ENCODE results near the gene TIMM29. TPM values are rescaled to one million over a fixed set of nuclear protein-coding genes. Genes with fewer than 3 reads are reported as not detected.

The TIMM29 gene
- total RNA-seq, 1 donor from 2014 or later, result 18.3 TPM

DNA sequence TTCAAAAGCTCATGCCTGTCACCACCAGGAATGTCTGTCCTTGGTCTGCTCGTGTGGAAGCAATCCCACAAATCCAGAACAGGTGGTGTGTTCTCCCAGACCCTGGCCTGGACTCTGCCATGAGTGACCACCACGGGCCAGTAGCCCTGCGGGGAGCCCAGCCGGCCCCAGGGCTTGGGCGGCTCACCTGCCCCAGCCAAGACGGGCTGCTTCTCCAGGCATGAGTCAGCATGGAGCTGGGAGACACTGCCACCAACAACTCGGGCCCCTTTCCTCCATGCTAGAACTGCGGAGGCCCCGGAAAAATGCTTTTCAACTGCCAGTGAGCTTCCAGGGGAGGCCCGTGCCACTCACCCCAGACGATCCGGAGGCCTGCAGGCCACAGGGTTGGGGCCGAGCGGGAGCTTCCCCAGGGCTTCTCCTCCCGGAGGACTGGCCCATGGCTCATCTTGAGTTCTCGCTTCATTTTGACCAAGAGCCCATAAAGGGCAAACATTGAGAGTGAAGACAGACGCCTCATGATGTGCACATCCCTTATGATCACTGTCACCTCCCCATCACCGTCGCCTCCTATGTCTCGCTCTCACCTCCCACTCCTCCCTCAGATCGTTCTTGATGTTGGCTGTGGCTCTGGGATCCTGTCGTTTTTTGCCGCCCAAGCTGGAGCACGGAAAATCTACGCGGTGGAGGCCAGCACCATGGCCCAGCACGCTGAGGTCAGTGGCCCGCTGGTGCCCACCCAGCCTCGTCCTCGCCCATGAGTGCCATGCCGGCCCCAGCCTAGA, 16.8 kb upstream of the TIMM29 start:
- TF ChIP-seq, protein P1, sequence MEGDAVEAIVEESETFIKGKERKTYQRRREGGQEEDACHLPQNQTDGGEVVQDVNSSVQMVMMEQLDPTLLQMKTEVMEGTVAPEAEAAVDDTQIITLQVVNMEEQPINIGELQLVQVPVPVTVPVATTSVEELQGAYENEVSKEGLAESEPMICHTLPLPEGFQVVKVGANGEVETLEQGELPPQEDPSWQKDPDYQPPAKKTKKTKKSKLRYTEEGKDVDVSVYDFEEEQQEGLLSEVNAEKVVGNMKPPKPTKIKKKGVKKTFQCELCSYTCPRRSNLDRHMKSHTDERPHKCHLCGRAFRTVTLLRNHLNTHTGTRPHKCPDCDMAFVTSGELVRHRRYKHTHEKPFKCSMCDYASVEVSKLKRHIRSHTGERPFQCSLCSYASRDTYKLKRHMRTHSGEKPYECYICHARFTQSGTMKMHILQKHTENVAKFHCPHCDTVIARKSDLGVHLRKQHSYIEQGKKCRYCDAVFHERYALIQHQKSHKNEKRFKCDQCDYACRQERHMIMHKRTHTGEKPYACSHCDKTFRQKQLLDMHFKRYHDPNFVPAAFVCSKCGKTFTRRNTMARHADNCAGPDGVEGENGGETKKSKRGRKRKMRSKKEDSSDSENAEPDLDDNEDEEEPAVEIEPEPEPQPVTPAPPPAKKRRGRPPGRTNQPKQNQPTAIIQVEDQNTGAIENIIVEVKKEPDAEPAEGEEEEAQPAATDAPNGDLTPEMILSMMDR (IDR thresholded peaks at IDR 0.05; ENCODE audit: unreplicated experiment), result no peak
- Mint-ChIP-seq H3K9me3 (ENCODE audit: unreplicated experiment) (no peaks in the 10 kb centered on the region), H3K27me3 (ENCODE audit: unreplicated experiment) (peaks cover 6% of the 10 kb centered on the region), H3K4me1 (ENCODE audit: unreplicated experiment) (no peaks in the 10 kb centered on the region), H3K4me3 (ENCODE audit: unreplicated experiment) (no peak overlapping the region), H3K36me3 (ENCODE audit: low read depth, unreplicated experiment) (peaks cover 14% of the 10 kb centered on the region), H3K27ac (ENCODE audit: unreplicated experiment) (no peak overlapping the region)
- DNase-seq (ENCODE audit: low spot score), result no peak

DNA sequence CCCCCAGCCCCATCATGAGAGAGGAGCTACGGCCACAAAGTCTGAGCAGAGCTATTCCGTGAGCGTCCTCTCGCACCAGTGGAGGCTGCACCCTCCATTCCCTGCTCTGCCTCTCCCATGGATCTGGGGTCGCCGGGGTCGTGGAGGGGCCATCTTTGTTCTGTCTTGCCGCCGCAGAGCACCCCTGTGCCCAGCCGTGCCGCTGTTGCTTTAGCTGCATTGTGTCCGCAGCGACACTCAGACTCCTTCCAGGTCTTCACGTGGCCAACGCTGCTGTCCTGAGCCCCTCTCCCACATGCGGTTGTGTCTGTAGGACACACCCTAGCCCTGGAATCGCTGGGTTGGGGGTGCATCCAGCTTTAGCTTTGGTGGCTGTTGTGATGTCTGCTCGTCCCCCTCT, 16.0 kb upstream of the TIMM29 start:
- DNase-seq (ENCODE audit: low spot score), result no peak
- peaks cover 14% of the 10 kb centered on the region for H3K36me3 Mint-ChIP-seq (ENCODE audit: low read depth, unreplicated experiment)
- TF ChIP-seq, protein P1 (IDR thresholded peaks at IDR 0.05; ENCODE audit: unreplicated experiment), result no peak

DNA sequence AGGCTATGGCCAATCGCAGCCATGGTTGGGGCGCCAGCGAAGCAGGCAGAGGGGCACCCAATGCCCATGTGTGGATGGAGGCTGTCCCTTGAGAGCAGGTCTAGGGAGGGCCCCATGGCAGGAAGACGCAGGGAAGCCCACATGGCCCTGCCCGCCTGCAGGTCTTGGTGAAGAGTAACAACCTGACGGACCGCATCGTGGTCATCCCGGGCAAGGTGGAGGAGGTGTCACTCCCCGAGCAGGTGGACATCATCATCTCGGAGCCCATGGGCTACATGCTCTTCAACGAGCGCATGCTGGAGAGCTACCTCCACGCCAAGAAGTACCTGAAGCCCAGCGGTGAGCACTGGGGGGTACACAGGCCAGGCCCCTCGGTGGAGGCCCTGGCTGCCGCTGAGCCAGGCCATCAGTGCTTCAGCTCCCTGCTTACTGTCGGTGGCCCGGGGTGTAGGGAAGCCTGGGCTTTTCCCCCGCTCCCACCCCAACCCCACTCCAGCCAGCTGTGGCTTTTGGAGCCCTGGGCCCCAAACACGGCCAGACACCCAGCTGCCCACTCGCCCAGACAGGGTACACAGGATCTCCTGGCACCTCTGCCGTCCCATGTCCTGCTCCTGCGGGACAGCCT, 14.8 kb upstream of the TIMM29 start:
- no peaks in the 10 kb centered on the region for H3K9me3 Mint-ChIP-seq (ENCODE audit: unreplicated experiment)
- peaks cover 8% of the 10 kb centered on the region for H3K27me3 Mint-ChIP-seq (ENCODE audit: unreplicated experiment)
- TF ChIP-seq, protein P1 (IDR thresholded peaks at IDR 0.05; ENCODE audit: unreplicated experiment), result no peak
- H3K36me3 Mint-ChIP-seq (ENCODE audit: low read depth, unreplicated experiment), result peaks cover 17% of the 10 kb centered on the region
- H3K4me3 Mint-ChIP-seq (ENCODE audit: unreplicated experiment), result no peak overlapping the region
- no peaks in the 10 kb centered on the region for H3K4me1 Mint-ChIP-seq (ENCODE audit: unreplicated experiment)
- no peak for DNase-seq (ENCODE audit: low spot score)
- H3K27ac Mint-ChIP-seq (ENCODE audit: unreplicated experiment), result no peak overlapping the region

More for the DNA sequence above, 16.0 kb upstream of the TIMM29 start:
- Mint-ChIP-seq H3K27ac (ENCODE audit: unreplicated experiment) (no peak overlapping the region), H3K27me3 (ENCODE audit: unreplicated experiment) (peaks cover 6% of the 10 kb centered on the region), H3K4me1 (ENCODE audit: unreplicated experiment) (no peaks in the 10 kb centered on the region), H3K4me3 (ENCODE audit: unreplicated experiment) (no peak overlapping the region), H3K9me3 (ENCODE audit: unreplicated experiment) (no peaks in the 10 kb centered on the region)

DNA sequence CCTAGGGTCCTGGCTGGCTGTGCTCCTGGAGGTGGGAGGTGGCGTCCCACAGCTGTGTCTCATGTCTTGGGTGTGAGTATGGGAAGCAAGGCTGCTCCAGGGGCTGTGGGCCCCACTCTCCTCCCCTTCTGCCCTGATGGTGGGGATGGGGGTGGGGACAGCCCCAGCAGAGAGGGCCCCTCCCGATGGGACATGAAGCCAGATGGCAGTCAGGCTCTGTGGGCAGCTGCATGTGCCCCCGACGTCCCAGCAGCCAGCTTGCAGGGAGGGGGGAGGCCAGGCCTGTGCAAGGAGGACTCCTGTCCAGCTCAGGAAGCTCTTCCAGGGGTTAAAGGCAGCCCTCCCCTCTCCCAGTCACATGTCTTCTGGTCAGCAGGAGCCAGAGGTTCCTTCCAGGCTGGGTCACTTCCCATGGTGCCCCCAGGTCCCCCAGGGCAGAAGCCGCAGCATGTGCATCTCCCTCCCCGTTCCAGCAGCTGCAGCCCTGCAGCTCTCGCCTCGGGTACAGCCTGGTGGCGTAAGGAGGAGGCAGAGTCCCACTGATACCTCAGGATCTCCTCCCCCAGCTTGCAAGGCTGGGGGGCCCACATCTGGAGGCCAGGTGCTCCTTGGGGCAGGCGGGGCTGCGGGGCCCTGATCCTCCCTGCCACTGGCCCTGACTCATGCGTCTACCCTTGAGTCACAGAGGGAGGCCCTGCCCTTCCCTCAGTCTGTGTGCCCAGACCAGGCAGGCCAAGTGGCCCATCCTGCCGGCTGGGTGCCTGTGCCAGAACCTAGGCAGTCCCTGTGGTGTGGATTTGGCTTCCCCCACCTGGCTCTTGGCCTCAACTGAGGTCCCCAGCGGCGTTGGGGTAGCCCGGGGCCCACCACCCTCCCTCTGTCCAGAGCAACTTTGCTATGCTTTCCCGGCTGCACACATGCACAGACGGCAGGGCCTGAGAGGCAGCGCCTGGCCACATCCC, 13.2 kb upstream of the TIMM29 start:
- peaks cover 12% of the 10 kb centered on the region for H3K36me3 Mint-ChIP-seq (ENCODE audit: low read depth, unreplicated experiment)
- no peaks in the 10 kb centered on the region for H3K4me1 Mint-ChIP-seq (ENCODE audit: unreplicated experiment)
- no peak for DNase-seq (ENCODE audit: low spot score)

More for the DNA sequence above, 13.2 kb upstream of the TIMM29 start:
- H3K9me3 Mint-ChIP-seq (ENCODE audit: unreplicated experiment), result no peaks in the 10 kb centered on the region
- no peak overlapping the region for H3K4me3 Mint-ChIP-seq (ENCODE audit: unreplicated experiment)
- H3K27ac Mint-ChIP-seq (ENCODE audit: unreplicated experiment), result no peak overlapping the region
- TF ChIP-seq, protein P1 (IDR thresholded peaks at IDR 0.05; ENCODE audit: unreplicated experiment), result no peak
- peaks cover 6% of the 10 kb centered on the region for H3K27me3 Mint-ChIP-seq (ENCODE audit: unreplicated experiment)
